Mucosa of gallbladder (tissue), 1 donor: Measurements from ENCODE around the gene MAP4K4. TPM values are rescaled to one million over a fixed set of nuclear protein-coding genes. Genes with fewer than 3 reads are reported as not detected.
"Not testable (repeated sequence)": the region's sequence is repeated elsewhere in the genome, so short reads cannot be mapped to it uniquely, and the experiment has no call there.

Source experiments
- DNase-seq: peaks from one replicate; pipeline ENCODE4 v3.0.0-alpha.2; 2020; ENCODE audit warnings: low spot score
- total RNA-seq: library from RNA; stranded (reverse); gene quantifications from one replicate; pipeline ENCODE4 v1.2.1, GENCODE V29; 2021
- donor health status: DM: no; HTN: no; CAD: no.

MAP4K4 gene
- total RNA-seq, 1 donor from 2014 or later: 50.9 TPM

GRCh38 chr2:101743288-101743687, 45.8 kb downstream of the MAP4K4 start:
- no peak for DNase-seq

GRCh38 chr2:101744832-101745231, 47.3 kb downstream of the MAP4K4 start:
- DNase-seq: no peak

GRCh38 chr2:101745711-101746694, 48.5 kb downstream of the MAP4K4 start:
- no peak for DNase-seq

DNA sequence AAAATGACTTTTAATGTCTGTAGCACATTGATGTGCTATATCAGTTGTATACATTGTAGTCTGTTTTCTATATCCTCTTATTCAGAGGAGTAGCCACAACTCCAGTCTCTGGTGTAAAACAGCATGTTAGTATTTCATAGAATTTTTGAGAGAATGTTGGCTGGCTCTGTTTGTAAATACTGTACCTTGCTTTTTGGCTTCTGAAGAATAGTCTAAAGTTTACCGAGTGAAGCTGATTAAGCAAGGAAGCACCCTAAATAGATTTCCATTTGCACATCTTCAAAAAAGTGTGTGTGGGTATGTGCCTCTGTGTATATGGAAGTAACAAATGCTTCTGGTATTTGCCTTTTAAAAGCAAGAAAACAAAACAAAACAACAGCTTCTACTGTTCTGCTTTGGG, 50.5 kb downstream of the MAP4K4 start:
- no peak for DNase-seq

DNA sequence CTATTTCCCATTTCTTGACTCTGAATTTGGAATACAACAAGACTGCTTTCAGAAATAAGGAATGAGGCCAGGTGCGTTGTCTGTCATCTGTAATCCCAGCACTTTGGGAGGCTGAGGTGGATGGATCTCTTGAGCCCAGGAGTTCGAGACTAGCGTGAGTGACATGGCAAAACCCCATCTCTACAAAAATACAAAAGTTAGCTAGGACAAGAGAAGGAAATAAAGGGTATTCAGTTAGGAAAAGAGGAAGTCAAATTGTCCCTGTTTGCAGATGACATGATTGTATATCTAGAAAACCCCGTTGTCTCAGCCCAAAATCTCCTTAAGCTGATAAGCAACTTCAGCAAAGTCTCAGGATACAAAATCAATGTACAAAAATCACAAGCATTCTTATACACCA, 51.0 kb downstream of the MAP4K4 start:
- DNase-seq: not testable (repeated sequence)

DNA sequence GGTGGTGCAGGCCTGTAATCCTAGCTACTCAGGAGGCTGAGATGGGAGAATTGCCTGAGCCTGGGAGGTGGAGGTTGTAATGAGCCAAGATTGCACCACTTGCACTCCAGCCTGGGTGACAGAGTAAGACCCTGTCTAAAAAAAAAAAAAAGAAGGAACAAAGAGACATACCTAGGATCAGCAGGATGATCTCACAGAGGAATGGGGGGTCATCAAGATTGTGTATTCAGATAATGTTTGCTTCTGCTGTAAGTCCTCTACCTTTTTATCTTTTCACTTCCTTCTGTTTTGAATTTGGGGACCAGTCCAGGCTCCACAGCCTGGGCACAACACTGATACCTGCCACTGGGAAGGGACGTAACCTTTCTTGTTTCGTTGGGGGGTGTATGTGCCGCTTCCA, 53.2 kb downstream of the MAP4K4 start:
- no peak for DNase-seq

- DNase-seq: no peak
These were observed 53.8 kb downstream of the MAP4K4 start for GRCh38 chr2:101751276-101751815.

- no peak for DNase-seq
These were observed 54.5 kb downstream of the MAP4K4 start for GRCh38 chr2:101751875-101752619.

DNA sequence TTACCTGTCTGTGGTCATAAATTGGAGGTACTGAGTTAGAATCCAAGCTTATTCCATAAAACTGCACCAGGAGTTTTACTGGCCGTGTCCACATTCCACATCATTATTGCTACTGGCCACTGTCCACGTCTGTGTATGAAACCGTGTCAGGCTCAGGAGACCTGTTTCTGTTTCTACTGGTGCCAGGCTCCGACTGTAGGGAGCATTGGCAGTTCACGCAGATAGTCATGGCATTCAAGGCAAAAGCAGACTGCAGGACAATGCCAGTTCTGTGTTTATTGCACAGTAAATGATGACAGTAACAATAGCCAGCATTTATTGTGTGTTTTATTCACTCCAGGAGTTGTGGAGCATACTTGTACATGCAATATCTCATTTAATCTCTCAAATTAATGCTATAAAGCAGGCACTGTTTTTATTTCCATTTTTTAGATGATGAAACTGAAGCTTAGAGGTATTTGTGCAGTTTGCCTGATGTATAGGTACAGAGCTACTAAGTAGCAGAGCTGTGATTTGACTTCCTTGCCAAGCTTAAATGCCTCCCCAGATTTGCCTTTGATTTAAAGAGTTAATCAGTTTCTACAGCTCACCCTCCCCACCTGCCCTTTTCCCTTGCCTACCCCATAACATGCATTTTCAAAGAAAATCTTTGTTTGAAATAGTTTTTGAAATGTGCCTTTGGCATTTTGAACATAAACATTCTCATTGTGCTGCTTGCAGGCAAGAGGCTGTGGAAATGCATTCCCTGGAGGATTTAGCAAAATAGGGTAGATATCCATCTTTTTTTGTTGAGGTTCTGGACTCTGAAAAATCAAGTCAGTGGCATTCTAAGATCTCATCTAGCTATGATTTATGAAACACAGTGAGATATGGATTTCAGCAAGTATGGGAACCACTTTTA, 55.5 kb downstream of the MAP4K4 start:
- peak; percentile 48 for DNase-seq

DNA sequence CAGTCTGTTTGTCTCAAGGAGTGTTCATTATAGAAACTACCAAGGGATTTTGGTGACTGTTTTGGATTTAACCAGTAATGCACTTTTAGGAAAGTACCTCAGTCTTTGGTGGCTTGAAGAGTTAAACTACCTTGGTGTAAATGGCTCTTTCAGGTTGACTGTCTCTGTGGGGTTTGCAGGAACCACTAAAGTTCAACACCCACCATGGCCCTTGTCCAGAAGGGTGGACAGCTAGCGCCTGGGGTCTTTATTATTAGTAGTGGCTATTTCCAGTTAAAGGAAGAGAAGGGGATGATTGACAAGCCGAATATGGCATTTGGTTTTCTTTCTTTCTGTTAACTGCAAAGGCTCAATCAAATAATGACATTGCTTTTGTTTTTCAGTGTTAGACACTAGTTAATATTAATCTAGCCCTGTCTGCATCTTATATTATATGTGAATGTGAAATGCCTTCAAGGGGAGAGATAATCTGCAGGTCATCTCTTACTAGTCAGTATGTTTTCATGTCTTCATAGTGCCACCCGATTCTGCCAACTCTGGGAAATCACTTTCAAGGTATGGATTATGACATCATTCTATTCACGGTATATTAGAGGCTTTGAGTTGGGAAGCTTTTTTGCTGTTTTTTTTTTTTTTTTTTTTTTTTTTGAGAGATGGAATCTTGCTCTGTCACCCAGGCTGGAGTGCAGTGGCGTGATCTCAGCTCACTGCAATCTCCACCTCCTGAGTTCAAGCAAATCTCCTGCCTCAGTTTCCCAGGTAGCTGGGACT, 56.4 kb downstream of the MAP4K4 start:
- no peak for DNase-seq

DNA sequence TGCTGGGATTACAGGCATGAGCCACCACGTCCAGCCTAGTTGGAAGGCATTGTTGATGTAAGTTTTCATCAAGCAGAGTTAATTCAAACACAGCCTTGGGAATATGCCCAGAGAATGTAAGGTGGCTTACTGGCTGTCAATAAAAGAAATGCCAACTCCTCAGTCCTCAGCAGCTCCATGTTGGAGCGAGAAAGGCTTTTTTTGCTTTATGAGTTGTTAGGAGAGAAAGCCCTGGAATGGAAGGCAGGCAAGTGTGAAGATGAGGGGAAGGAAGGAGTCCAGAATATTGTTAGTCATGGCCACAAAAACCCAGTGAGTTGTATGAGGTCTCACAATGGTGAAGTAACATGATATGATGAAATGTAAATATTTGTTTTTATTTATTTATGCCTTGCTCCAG, 57.1 kb downstream of the MAP4K4 start:
- no peak for DNase-seq

DNA sequence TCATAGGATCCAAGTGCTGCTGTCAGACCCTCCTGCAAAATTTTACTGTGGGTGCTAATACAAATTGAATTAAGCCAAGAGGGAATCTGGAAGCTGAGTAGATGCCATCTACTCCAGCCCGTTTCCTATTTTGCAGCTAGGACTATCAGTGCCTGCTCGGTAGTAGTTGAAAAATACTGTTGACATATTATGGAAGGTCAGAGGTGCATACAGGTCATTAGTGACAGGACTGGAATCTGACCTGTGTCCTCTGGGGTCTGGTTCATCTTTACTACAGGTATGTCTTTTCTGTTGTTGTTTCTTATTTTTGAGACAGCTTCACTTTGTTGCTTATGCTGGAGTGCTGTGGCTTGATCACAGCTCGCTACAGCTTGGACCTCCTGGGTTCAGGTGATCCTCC, 58.8 kb downstream of the MAP4K4 start:
- no peak for DNase-seq

GRCh38 chr2:101758001-101758400, 60.5 kb downstream of the MAP4K4 start:
- no peak for DNase-seq

DNA sequence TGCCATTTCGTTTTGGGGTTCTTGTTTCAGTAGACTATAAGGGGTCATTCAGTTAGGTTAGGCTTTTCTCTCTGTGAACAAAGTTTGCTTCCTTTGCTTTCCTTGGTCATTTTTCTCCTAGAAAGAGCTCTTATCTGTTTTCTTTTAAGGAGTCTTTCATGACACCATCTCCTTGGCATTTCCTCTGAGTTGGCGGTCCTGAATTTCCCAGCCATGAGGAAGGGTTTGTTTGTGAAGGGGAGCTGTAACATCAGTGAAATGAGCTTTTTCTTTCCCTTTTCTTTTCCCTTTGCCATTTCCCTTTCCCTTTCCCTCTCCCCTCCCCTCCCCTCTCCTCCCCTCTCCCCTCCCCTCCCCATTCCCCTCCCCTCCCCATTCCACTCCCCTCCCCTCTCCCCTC, 61.7 kb downstream of the MAP4K4 start:
- no peak for DNase-seq

DNA sequence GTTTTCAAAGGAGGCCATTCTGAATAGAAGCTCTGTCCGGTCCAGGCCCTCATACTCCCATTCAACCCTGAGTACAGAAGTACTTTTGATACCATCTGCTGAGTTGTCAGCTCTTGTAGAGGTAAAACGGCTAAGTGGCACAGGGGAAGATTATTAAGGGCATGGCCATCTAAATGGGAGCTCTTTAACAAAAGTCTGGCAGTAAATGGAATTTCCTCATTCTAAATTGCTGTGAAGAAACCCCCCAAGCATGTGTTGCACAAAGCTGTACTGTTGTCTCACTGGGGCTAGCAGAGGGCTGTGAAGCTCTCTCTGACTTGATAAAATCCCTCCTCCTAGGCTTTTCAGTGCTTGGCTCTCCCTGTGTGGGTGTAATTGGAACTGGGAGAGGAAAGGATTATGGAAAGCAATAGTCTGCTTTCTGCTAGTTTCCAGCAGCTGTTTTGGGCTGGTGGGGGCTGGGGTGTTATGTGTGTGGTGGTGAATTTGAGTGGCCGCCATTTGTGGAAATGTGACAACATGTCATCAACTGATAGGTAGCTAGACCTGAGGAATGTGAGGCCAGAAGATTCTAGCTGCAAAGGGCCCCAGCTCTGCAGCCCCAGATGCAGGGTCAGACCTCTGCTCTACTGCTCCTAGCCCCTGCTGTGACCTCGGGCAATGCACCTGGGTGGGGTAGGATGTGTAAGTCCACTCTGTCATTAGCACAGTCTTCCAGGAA, 65.1 kb downstream of the MAP4K4 start:
- no peak for DNase-seq

- no peak for DNase-seq
These were observed 66.2 kb downstream of the MAP4K4 start for GRCh38 chr2:101763496-101764333.

GRCh38 chr2:101766337-101766736, 68.8 kb downstream of the MAP4K4 start:
- DNase-seq: no peak

- no peak for DNase-seq
These were observed 69.6 kb downstream of the MAP4K4 start for GRCh38 chr2:101766871-101767739.
